Neural crest cell (in vitro differentiated cells): ENCODE data around the gene CABP4. TPM values are rescaled to one million over a fixed set of nuclear protein-coding genes. Genes with fewer than 3 reads are reported as not detected.

Experiments
- DNase-seq: peaks from one replicate; pipeline ENCODE4 v3.0.0; 2021; ENCODE audit warnings: low read depth, mixed read lengths, low spot score
- H3K27ac Mint-ChIP-seq: one replicate; pipeline ENCODE4 v1.8.0; 2021; ENCODE audit warnings: mild to moderate bottlenecking, mixed read lengths; ENCODE audit not compliant: unreplicated experiment
- H3K27me3 Mint-ChIP-seq: 2 replicates; pipeline ENCODE4 v1.8.0; 2021; ENCODE audit warnings: low read depth, mild to moderate bottlenecking, mixed read lengths
- H3K36me3 Mint-ChIP-seq: 2 replicates; pipeline ENCODE4 v1.8.0; 2021; ENCODE audit warnings: low read depth, mild to moderate bottlenecking, mixed read lengths
- H3K4me1 Mint-ChIP-seq: 2 replicates; pipeline ENCODE4 v1.8.0; 2021; ENCODE audit warnings: mixed read lengths
- H3K4me3 Mint-ChIP-seq: one replicate; pipeline ENCODE4 v1.8.0; 2021; ENCODE audit warnings: mild to moderate bottlenecking, mixed read lengths
- H3K9me3 Mint-ChIP-seq: 2 replicates; pipeline ENCODE4 v1.8.0; 2021; ENCODE audit warnings: mixed read lengths
- CTCF ChIP-seq: fragments of 200-600 bp; sonication (generic); conservative IDR thresholded peaks from 2 replicates; pipeline ENCODE4 v1.5.0; 2021; ENCODE audit warnings: antibody characterized with exemption, mild to moderate bottlenecking
- long read RNA-seq: library from polyadenylated mRNA; unstranded; transcript quantifications from one replicate; pipeline ENCODE4 v2.0.0, GENCODE V29; 2020
- total RNA-seq: library from RNA; stranded (reverse); gene quantifications from 2 replicates; pipeline ENCODE4 v1.2.1, GENCODE V29; 2021

The CABP4 gene
- not detected in 2 replicates for total RNA-seq
- long read RNA-seq, result 0 reads

GRCh38 chr11:67455054-67455453, at the start of gene CABP4:
CABP4 (plus strand) TSS chr11:67455354; CDS start chr11:67455424, 70 bp downstream.
- no peaks in the 10 kb centered on the region for H3K27me3 Mint-ChIP-seq
- no peaks in the 10 kb centered on the region for H3K36me3 Mint-ChIP-seq
- peaks cover 6% of the 10 kb centered on the region for H3K4me1 Mint-ChIP-seq
- no peak for DNase-seq
- TF ChIP-seq CTCF, result no peak
- no peak within 1 kb of the TSS for H3K27ac Mint-ChIP-seq
- H3K4me3 Mint-ChIP-seq, result no peak within 1 kb of the TSS
- no peaks in the 10 kb centered on the region for H3K9me3 Mint-ChIP-seq

GRCh38 chr11:67405688-67406339, 49.3 kb upstream of the CABP4 start:
- H3K36me3 Mint-ChIP-seq, result no peaks in the 10 kb centered on the region

GRCh38 chr11:67406420-67406968, 48.7 kb upstream of the CABP4 start:
- Mint-ChIP-seq H3K9me3 (no peaks in the 10 kb centered on the region), H3K27ac (no peak overlapping the region), H3K4me3 (no peak overlapping the region), H3K36me3 (no peaks in the 10 kb centered on the region), H3K27me3 (peaks cover 10% of the 10 kb centered on the region), H3K4me1 (peaks cover 17% of the 10 kb centered on the region)
- no peak for DNase-seq
- no peak for TF ChIP-seq CTCF

More at GRCh38 chr11:67405688-67406339, 49.3 kb upstream of the CABP4 start:
- peaks cover 6% of the 10 kb centered on the region for H3K27me3 Mint-ChIP-seq
- H3K9me3 Mint-ChIP-seq, result no peaks in the 10 kb centered on the region
- H3K27ac Mint-ChIP-seq, result no peak overlapping the region
- H3K4me3 Mint-ChIP-seq, result no peak overlapping the region
- no peak for TF ChIP-seq CTCF
- no peak for DNase-seq
- H3K4me1 Mint-ChIP-seq, result peaks cover 19% of the 10 kb centered on the region

- Mint-ChIP-seq H3K36me3 (no peaks in the 10 kb centered on the region), H3K9me3 (no peaks in the 10 kb centered on the region), H3K4me3 (peak overlapping the region; percentile 70), H3K27ac (peak overlapping the region; percentile 91), H3K4me1 (peaks cover 17% of the 10 kb centered on the region), H3K27me3 (peaks cover 14% of the 10 kb centered on the region)
- DNase-seq, result no peak
- no peak for TF ChIP-seq CTCF
Observed at GRCh38 chr11:67406969-67407687, 48.0 kb upstream of the CABP4 start.

- H3K27me3 Mint-ChIP-seq, result peaks cover 14% of the 10 kb centered on the region
- no peaks in the 10 kb centered on the region for H3K9me3 Mint-ChIP-seq
- H3K36me3 Mint-ChIP-seq, result no peaks in the 10 kb centered on the region
- DNase-seq, result no peak
- H3K4me1 Mint-ChIP-seq, result peaks cover 17% of the 10 kb centered on the region
- no peak for TF ChIP-seq CTCF
- peak overlapping the region; percentile 19 for H3K27ac Mint-ChIP-seq
- H3K4me3 Mint-ChIP-seq, result no peak overlapping the region
Observed at GRCh38 chr11:67407688-67408163, 47.4 kb upstream of the CABP4 start.
